Suppressor macrophage treated with lipopolysaccharide for 4 hours (primary cell): ENCODE results near the gene SERP2.

Source experiments
- DNase-seq: peaks from one replicate; pipeline ENCODE4 v3.0.0-alpha.2; 2020

Gene SERP2

GRCh38 chr13:44359983-44360375, 13.6 kb upstream of the SERP2 start:
- no peak for DNase-seq

- peak; percentile 44 for DNase-seq
Measured at GRCh38 chr13:44362394-44363040, 11.1 kb upstream of the SERP2 start.

GRCh38 chr13:44363631-44364344, 9.8 kb upstream of the SERP2 start:
- DNase-seq = no peak

GRCh38 chr13:44364345-44365000, 9.2 kb upstream of the SERP2 start:
- no peak for DNase-seq

GRCh38 chr13:44365008-44365407, 8.6 kb upstream of the SERP2 start:
- DNase-seq = no peak

GRCh38 chr13:44365899-44366298, 7.7 kb upstream of the SERP2 start:
- DNase-seq = no peak

- no peak for DNase-seq
Measured at GRCh38 chr13:44368062-44368591, 5.5 kb upstream of the SERP2 start.

- DNase-seq = no peak
Measured at GRCh38 chr13:44368599-44369368, 4.8 kb upstream of the SERP2 start.

GRCh38 chr13:44371421-44371820, 2.2 kb upstream of the SERP2 start:
- DNase-seq = no peak

GRCh38 chr13:44373247-44373600, 400 bp upstream of the SERP2 start:
- DNase-seq = no peak

GRCh38 chr13:44374348-44374712, 706 bp downstream of the SERP2 start:
- no peak for DNase-seq

- DNase-seq = no peak
Measured at GRCh38 chr13:44378277-44378676, 4.7 kb downstream of the SERP2 start.

GRCh38 chr13:44379885-44380284, 6.3 kb downstream of the SERP2 start:
- no peak for DNase-seq

GRCh38 chr13:44380404-44381165, 7.0 kb downstream of the SERP2 start:
- DNase-seq = no peak

GRCh38 chr13:44382635-44383145, 9.1 kb downstream of the SERP2 start:
- no peak for DNase-seq

GRCh38 chr13:44383945-44384344, 10.3 kb downstream of the SERP2 start:
- DNase-seq = no peak

- no peak for DNase-seq
Measured at GRCh38 chr13:44384778-44385177, 11.2 kb downstream of the SERP2 start.

- DNase-seq = no peak
Measured at GRCh38 chr13:44385401-44385800, 11.8 kb downstream of the SERP2 start.

- DNase-seq = peak; percentile 27
Measured at GRCh38 chr13:44385847-44386246, 12.2 kb downstream of the SERP2 start.

GRCh38 chr13:44386913-44387556, 13.4 kb downstream of the SERP2 start:
- no peak for DNase-seq

GRCh38 chr13:44388427-44389059, 14.9 kb downstream of the SERP2 start:
- DNase-seq = no peak
